GM21737 (cell line): ENCODE results near the gene NUP85.
"Not testable (repeated sequence)": the region's sequence is repeated elsewhere in the genome, so short reads cannot be mapped to it uniquely, and the experiment has no call there.

Experiments
- ATAC-seq: cut with Tn5 transposase; IDR thresholded peaks from one replicate; pipeline ENCODE4 v1.9.1; 2021; ENCODE audit warnings: mild to moderate bottlenecking, moderate library complexity; ENCODE audit not compliant: unreplicated experiment

The NUP85 gene

DNA sequence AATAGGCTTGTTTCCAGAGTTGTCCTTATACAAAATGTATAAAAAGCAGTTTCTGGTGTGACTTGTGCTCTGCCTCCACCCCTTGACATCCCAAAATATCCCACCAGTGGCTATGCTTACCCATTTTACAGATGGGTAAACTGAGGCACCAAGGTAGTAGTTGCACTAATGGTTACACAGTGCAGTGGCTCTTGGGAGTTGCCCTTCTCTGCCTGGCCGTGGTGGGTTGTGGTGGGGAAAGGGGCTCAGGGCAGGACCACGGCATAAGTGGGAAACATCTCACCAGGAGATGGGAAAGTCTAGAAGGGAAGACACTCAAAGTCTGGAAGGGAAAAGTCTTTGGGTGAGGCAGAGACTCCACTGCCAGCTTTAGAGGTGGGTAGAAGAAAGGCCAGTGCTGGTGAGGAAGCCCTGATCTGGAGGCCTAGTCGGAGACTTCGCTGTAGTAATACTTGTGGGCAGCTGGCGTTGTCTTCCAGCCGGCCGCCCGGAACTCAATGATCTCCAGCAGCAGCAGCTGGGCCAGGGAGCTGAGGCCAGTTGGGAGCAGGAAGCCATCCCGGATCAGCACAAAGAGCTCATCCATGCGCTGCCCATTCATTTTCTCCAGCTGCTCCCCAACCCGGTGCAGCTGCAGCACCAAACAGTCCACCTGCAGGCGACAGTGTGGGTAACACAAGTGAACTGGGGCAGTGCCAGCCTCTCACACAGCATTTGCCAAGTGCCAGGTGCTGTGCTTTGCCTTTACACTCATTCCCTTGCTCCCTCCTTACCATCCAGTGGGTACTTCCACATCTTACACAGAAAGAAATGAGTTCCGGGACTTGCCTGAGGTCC, 61.1 kb downstream of the NUP85 start:
- ATAC-seq, result no peak

DNA sequence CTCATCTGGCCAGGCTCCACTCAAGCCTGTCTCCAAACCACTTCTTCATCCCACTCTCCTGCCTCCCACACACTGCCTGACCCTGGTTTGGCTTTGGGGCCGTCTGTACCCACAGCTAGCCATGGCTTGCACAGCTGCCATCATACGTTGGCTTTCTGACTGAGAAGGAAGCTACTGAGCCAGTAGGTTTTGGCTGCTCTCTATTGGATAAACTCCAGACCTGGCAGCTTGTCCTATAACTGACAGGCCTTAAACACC, 61.6 kb downstream of the NUP85 start:
- ATAC-seq, result no peak

DNA sequence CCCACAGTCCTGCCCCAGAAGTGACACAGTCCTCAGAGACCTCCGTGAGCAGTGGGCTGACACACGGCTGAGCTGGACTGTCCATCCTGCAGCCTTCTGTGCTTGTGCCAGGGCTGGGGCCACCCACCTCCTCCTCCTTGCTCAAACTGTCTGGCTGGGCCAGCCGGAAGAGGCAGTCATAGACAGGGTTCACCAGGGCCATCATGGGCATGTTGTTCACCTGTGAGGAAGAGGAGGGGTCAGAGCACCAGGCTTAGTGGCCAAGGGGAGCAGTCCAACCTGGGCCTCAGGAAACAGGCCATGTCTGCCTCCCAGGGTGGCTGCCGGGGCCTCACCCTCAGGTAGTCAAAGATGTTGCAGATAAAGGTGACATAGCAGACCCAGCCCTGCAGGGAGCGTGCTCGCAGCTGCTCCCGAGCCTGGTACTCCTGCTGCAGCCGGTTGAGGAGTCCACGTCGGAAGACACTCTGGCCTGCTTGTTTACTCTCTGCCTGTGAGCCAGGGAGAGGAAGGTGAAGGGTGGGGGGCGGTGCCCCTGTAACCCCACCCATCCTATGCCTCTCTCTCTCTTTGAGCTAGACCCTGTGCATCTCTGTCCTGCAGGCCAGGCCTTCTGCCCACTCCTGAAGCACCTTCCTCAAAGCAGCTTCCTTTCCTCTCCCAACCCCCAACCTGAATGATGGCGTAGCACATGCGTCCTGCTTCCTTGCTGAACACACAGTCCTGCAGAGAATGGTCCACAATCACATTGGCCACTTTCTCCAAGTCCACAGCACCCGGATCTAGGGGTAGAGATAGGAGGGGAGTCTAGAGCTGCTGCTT, 62.1 kb downstream of the NUP85 start:
- no peak for ATAC-seq

DNA sequence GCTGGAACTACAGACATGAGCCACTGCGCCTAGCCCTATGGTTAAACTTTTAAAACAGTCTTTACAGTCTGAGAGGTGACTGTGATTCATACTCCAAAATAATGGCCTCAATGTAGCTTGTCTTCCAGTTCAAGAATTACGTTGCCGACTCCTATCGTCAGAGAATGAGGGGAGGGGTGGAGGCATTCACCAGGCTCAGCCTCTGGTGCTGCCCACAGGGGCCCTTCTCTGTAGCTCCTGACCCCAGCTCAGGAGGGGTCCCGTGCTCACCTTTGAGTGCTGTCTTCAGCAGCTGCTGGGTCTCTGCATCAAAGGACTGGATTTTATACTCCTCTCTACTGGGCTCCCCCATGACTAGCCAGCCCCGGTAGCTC, 64.4 kb downstream of the NUP85 start:
- no peak for ATAC-seq

DNA sequence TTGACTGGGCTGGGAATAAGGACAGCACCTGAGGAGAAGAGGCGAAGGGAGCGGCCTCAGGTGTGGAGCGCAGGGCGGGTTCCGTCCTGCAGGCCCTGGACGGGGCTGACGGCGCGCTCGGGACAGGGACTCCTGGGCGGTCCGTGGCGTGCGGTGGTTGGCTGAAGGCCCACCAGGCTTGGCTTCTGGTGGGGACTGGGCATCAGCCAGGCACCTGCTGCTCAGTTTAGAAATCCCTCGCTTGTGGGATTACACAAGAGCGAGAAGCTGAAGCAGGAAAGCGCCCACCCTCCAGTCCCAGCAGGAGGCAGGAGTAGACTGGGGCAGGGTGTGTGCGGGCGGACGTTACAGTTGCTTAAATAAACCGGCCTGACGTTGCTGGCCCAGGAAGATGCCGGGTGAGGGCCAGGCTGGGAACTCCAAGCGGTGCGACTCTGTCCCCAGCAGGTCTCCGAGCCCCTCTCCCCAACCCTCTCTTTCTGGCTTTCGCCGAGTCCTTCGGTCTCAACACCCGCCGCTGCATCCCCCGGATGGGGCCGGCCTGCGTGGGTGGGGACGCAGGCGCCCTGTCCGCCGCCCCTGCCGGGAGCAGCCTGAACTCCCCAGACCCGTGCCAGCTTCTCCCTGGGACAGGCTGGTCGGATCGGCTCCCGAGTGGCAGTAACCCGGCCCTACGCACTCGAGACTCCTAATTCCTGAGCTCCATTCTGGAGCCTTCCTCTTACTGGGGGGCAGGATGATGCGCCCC, 64.9 kb downstream of the NUP85 start:
- ATAC-seq, result peak; percentile 28

DNA sequence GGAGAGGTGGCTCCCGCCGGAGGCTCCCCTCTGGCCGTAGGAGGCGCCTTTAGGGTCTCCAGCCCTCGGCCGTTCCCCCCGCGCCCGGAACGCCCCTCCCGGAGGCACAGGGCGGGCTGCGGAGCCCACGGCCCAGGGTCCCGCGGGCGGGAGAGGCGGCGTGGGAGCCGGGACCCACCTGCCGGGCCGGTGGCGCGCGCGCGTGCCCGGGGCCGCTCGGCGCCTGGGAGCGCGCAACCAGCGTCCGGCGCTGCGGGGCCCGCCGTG, 65.4 kb downstream of the NUP85 start, which contains the start of gene MIF4GD:
Gene MIF4GD, minus strand, starts transcription at position 266 of the 267 bp plus-strand sequence. CDS start 1,036 bp downstream, outside the sequence.
- ATAC-seq, result peak; percentile 19

DNA sequence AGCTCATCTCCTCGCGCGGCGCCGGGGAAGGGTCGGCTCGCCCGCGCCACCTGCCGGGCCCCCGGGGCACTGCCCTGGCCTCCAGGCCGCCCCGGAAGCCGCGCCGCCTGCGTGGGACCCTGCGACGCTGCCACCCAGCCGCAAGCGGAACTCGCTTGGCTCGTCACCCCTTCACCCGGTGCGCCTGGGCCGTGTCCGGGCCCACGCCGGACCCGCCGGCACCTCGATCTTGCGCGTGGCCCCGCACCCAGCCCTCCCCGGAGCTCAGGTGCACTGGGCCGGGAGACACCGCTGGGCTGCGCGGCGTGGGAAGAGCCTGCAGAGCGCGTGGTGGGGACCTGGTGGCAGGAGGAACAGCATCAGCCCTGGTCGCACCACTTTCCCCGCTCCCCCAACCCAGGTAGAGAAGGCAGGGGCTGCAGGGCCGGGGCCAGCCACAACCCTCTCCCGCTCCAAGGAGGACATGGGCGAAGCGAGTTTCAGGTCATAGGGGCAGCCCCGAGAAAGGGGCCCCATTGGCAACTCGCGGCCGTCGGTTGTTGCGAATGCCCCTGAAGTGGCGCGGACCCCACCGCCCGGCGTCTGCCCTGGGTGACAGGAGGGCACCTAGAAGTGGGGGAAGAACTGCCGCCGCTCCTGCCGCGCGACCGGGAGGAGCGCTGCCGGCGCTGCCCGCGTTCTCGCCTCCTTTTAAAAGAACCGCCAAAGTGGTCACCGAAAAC, 65.9 kb downstream of the NUP85 start:
- peak; percentile 63 for ATAC-seq

DNA sequence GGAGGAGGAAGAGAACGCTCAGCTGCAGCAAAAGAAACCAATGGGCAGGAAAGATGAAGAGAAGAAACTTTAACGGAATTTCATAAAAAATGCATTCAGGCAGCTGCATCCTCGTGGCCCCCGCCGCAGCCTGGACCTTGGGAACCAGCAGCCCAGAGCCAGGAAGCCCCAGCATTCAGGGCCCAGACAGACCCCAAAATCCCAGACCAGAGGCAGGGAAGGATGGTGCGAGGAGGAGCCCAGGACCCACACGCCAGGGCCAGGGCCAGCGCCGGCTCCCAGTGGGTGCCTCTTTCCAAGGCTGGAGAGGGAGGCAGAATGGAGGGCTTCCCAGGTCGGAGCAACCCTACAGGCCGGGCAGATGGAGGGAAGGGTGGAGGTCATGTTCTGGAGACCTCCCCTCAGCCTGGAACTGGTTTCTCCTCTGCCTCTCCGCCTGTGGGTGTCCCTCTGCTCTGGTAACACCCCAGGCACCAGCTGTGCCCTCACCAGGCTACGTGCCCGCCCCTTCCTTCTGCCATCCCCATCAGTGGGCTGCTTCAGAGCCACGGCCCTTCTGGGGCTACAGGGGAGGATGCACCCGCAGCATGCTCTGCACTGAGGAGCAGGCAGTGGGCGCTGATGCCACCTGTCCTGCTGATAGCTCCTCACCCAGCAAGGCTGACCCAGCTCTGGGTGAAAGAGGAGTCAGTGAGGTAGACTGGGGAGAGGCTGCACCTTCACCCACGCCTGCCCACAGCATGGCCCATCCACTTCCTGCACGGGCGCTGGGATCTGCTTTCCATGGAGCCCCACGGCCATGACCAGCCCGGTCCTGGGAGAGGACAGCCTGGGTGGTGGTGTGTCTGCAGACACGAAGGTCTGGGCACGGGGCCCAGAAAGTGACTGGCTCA, 66.7 kb downstream of the NUP85 start:
- ATAC-seq, result no peak

DNA sequence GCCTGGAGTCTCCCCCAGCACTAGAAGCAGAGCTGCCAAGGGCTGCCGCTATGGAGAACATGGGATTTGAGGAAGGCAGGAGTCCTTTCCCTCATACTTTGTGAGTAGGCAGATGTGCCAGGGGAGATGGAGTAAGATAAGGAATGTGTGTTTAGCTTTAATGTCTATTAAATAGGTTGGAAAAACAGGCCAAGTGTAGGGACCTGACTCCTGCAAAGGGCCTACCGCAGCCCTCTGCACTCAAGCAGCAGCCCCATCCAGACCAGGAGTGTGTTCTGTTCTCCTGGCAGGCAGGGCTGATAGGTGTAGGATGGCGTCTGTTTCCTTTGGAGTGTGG, 67.3 kb downstream of the NUP85 start:
- no peak for ATAC-seq

DNA sequence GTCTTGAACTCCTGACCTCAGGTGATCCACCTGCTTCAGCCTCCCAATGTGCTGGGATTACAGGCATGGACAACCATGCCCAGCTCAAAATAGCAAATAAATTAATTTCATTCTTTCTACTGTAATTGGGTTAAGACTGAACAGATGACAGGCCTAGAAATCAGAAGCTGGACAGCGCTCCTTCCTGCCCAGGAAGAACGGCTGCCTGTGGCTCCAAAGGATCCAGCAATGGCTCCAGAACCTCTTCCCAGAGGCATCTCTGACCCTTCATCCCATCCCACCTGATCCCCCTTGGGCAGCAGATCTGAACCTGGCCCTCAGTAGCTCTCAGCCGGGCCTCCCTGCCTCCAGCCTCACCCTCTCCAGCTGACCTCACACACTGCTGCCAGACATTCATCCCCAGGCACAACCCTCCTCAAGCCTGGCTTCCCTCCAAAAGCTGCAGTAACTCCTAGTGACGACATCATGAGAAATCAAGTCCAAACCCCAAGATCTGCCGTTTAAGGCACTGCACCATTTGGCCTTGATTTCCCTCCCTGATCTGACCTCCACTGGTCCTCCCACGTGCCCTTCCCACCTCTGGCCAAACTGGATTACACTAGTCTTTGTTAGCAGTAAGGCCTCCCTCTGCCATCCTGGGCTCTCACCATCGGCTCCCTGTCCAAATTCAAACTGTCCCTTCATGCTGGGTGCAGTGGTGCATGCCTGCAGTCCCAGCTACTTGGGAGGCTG, 68.7 kb downstream of the NUP85 start:
- no peak for ATAC-seq

DNA sequence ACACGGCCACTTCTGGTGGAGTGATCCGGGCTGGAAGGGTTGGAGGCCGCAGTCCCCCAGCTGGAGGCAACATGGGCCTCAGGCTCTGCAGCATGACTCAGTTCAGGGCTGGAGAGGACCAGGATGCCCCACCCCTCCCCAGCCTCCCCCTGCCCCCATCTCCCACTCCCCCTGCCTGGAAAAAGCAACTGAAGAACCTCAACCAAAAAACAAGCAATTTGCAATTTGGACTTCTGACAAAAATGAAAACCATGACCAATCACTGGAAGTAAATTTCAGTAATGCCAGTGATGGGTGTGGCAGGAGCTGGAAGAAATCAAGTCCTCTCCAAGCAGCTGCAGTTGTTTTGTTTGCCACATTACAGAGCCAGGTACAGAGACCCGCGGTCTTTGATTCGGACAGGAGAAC, 72.2 kb downstream of the NUP85 start:
- ATAC-seq, result no peak

DNA sequence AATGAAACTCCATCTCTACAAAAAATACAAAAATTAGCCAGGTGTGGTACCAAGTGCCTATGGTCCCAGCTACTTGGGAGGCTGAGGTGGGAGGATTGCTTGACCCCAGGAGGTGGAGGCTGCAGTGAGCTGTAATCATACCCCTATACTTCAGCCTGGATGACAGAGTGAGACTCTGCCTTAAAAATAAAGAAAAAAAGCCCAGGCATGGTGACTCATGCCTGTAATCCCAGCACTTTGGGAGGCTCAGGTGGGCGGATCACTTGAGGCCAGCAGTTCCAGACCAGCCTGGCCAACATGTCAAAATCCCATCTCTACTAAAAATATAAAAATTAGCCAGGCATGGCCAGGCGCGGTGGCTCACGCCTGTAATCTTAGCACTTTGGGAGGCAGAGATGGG, 74.7 kb downstream of the NUP85 start:
- ATAC-seq, result not testable (repeated sequence)

DNA sequence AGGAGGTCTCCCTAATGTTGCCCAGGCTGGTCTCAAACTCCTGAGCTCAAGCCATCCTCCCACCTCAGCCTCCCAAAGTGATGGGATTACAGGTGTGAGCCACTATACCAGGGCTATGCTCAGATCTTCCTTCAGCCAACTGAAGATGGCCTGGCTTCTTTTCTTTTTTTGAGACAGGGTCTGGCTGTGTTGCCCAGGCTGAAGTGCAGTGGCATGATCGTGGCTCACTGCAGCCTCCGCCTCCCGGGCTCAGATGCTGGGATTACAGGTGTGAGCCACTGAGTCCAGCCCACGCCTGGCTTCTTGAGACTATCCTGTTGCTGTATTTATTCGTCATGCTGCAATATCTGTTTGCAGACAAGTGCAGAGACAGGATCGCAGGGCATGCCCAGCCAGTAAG, 79.6 kb downstream of the NUP85 start:
- ATAC-seq, result no peak
